Neural cell (in vitro differentiated cells): ENCODE measurements around the gene CPEB3. TPM values are rescaled to one million over a fixed set of nuclear protein-coding genes. Genes with fewer than 3 reads are reported as not detected.
"Not testable (repeated sequence)": the region's sequence is repeated elsewhere in the genome, so short reads cannot be mapped to it uniquely, and the experiment has no call there.

Source experiments
- H2AFZ ChIP-seq: fragments of 200-600, 300-800 bp; sonication (generic), shearing (Covaris generic); 2 replicates; pipeline ENCODE4 v1.6.0; 2014; ENCODE audit warnings: low read depth, mild to moderate bottlenecking, antibody characterized with exemption, low read length, moderate library complexity
- H3F3A ChIP-seq: fragments of 200-600 bp; shearing (Covaris generic); 2 replicates; pipeline ENCODE4 v1.6.1; 2016; ENCODE audit warnings: mild to moderate bottlenecking, moderate library complexity, mixed read lengths, antibody characterized with exemption, low read length; ENCODE audit not compliant: insufficient read depth, poor library complexity, severe bottlenecking
- H3K27ac ChIP-seq: fragments of 200-600, 300-800 bp; sonication (generic), shearing (Covaris generic); 2 replicates; pipeline ENCODE4 v1.5.1; 2014; ENCODE audit warnings: mild to moderate bottlenecking, low read length, moderate library complexity
- H3K27me3 ChIP-seq: fragments of 300-800, 200-600 bp; sonication (generic), shearing (Covaris generic); 2 replicates; pipeline ENCODE4 v1.6.0; 2014; ENCODE audit warnings: mild to moderate bottlenecking, low read depth, low read length, moderate library complexity; ENCODE audit not compliant: insufficient read depth
- H3K36me3 ChIP-seq: fragments of 300-800, 200-600 bp; sonication (generic), shearing (Covaris generic); 2 replicates; pipeline ENCODE4 v1.5.1; 2014; ENCODE audit warnings: mild to moderate bottlenecking, antibody characterized with exemption, low read length, moderate library complexity; ENCODE audit not compliant: insufficient read depth
- H3K4me2 ChIP-seq: fragments of 300-800, 200-600 bp; sonication (generic), shearing (Covaris generic); 2 replicates; pipeline ENCODE4 v1.6.0; 2014; ENCODE audit warnings: mild to moderate bottlenecking, low read length
- H3K4me3 ChIP-seq: fragments of 300-800, 200-600 bp; sonication (generic), shearing (Covaris generic); 2 replicates; pipeline ENCODE4 v1.5.1; 2014; ENCODE audit warnings: mild to moderate bottlenecking, low read length, moderate library complexity
- H3K79me2 ChIP-seq: fragments of 200-600 bp; shearing (Covaris generic); replicated peaks from 2 replicates; pipeline ENCODE4 v1.6.0; 2014; ENCODE audit warnings: mild to moderate bottlenecking, low read length, moderate library complexity; ENCODE audit not compliant: insufficient read depth
- H3K9ac ChIP-seq: fragments of 300-800, 200-600 bp; sonication (generic), shearing (Covaris generic); 2 replicates; pipeline ENCODE4 v1.6.1; 2016; ENCODE audit warnings: mild to moderate bottlenecking, low read length, mixed read lengths
- H3K9me2 ChIP-seq: fragments of 200-600 bp; shearing (Covaris generic); 2 replicates; pipeline ENCODE4 v1.6.1; 2016; ENCODE audit warnings: mild to moderate bottlenecking, low read length, mixed read lengths; ENCODE audit not compliant: insufficient read depth
- H3K9me3 ChIP-seq: fragments of 200-600, 300-800 bp; sonication (generic), shearing (Covaris generic); 2 replicates; pipeline ENCODE4 v1.6.1; 2016; ENCODE audit warnings: mild to moderate bottlenecking, mixed run types, low read length, moderate library complexity, mixed read lengths
- H4K20me1 ChIP-seq: fragments of 200-600 bp; shearing (Covaris generic); 2 replicates; pipeline ENCODE4 v1.6.1; 2016; ENCODE audit warnings: mild to moderate bottlenecking, mixed run types; ENCODE audit not compliant: insufficient read depth
- CTCF ChIP-seq: fragments of 450-650 bp; IDR thresholded peaks from 2 replicates; pipeline ENCODE4 v1.5.1; 2014; ENCODE audit warnings: antibody characterized with exemption, mild to moderate bottlenecking, moderate library complexity; ENCODE audit not compliant: poor library complexity, severe bottlenecking
- EP300 ChIP-seq: fragments of 450-650 bp; conservative IDR thresholded peaks from 2 replicates; pipeline ENCODE4 v1.6.1; 2014; ENCODE audit warnings: antibody characterized with exemption, mild to moderate bottlenecking, moderate library complexity; ENCODE audit not compliant: poor library complexity, severe bottlenecking
- EZH2 ChIP-seq: fragments of 200-600, 300-800 bp; shearing (Covaris generic), sonication (generic); IDR thresholded peaks from 2 replicates; pipeline ENCODE4 v1.6.1; 2014; ENCODE audit warnings: antibody characterized with exemption, low read length, borderline replicate concordance, mild to moderate bottlenecking; ENCODE audit not compliant: insufficient read depth, poor library complexity, severe bottlenecking
- MXI1 ChIP-seq: fragments of 450-650 bp; conservative IDR thresholded peaks from 2 replicates; pipeline ENCODE4 v1.6.1; 2014; ENCODE audit warnings: antibody characterized with exemption, mild to moderate bottlenecking; ENCODE audit not compliant: poor library complexity, severe bottlenecking
- POLR2AphosphoS5 ChIP-seq: IDR thresholded peaks from 2 replicates; pipeline ENCODE4 v1.6.1; 2012
- RAD21 ChIP-seq: fragments of 450-650 bp; conservative IDR thresholded peaks from 2 replicates; pipeline ENCODE4 v1.6.1; 2014; ENCODE audit warnings: antibody characterized with exemption, mild to moderate bottlenecking, moderate library complexity
- REST ChIP-seq: IDR thresholded peaks from 2 replicates; pipeline ENCODE4 v1.6.1; 2012; ENCODE audit warnings: borderline replicate concordance
- SMC3 ChIP-seq: fragments of 450-650 bp; conservative IDR thresholded peaks from 2 replicates; pipeline ENCODE4 v1.6.1; 2014; ENCODE audit warnings: antibody characterized with exemption, mild to moderate bottlenecking, moderate library complexity; ENCODE audit not compliant: poor library complexity
- TAF1 ChIP-seq: IDR thresholded peaks from 2 replicates; pipeline ENCODE4 v1.6.1; 2012; ENCODE audit warnings: low read depth
- polyA plus RNA-seq: library from polyadenylated mRNA; depleted of rRNA; stranded (reverse); fragments of >200 nt; gene quantifications from 2 replicates; pipeline ENCODE4 v1.2.3, GENCODE V29; 2014

CPEB3 gene
- polyA plus RNA-seq, 1 donor from 2014 or later = 20.0 TPM

- H3K9me2 ChIP-seq = no peaks in the 10 kb centered on the region
- H3K36me3 ChIP-seq = no peaks in the 10 kb centered on the region
- no peak overlapping the region for H3K27ac ChIP-seq
- H3K4me3 ChIP-seq = no peak overlapping the region
- no peaks in the 10 kb centered on the region for H4K20me1 ChIP-seq
- H3K9ac ChIP-seq = no peak overlapping the region
- no peaks in the 10 kb centered on the region for H3K9me3 ChIP-seq
- H2AFZ ChIP-seq = no peak overlapping the region
- H3K4me2 ChIP-seq = no peak overlapping the region
- H3K79me2 ChIP-seq = no peaks in the 10 kb centered on the region
- H3F3A ChIP-seq = no peaks in the 10 kb centered on the region
- no peaks in the 10 kb centered on the region for H3K27me3 ChIP-seq
- TF ChIP-seq CTCF (no peak), EP300 (no peak), RAD21 (no peak)
These were observed 251.9 kb downstream of the CPEB3 start for GRCh38 chr10:92038949-92039348.

GRCh38 chr10:92033070-92033469 lies 257.8 kb downstream of the CPEB3 start:
- H3F3A ChIP-seq, H3K9ac ChIP-seq, H3K27me3 ChIP-seq, H3K79me2 ChIP-seq, H3K36me3 ChIP-seq, H3K4me2 ChIP-seq, H3K9me3 ChIP-seq, H2AFZ ChIP-seq, H4K20me1 ChIP-seq, H3K27ac ChIP-seq, H3K4me3 ChIP-seq, H3K9me2 ChIP-seq: not testable (repeated sequence)

GRCh38 chr10:92031580-92031979 lies 259.3 kb downstream of the CPEB3 start:
- no peaks in the 10 kb centered on the region for H3K9me3 ChIP-seq
- no peak overlapping the region for H3K9ac ChIP-seq
- no peak overlapping the region for H3K4me3 ChIP-seq
- no peaks in the 10 kb centered on the region for H3K36me3 ChIP-seq
- no peaks in the 10 kb centered on the region for H3K27me3 ChIP-seq
- no peaks in the 10 kb centered on the region for H3K79me2 ChIP-seq
- H4K20me1 ChIP-seq = no peaks in the 10 kb centered on the region
- H3K4me2 ChIP-seq = no peak overlapping the region
- H2AFZ ChIP-seq = no peak overlapping the region
- no peak overlapping the region for H3K27ac ChIP-seq
- no peak for TF ChIP-seq RAD21
- TF ChIP-seq CTCF = no peak
- no peak for TF ChIP-seq MXI1
- no peak for TF ChIP-seq TAF1
- TF ChIP-seq POLR2AphosphoS5 = no peak
- no peak for TF ChIP-seq EP300
- TF ChIP-seq REST = no peak
- TF ChIP-seq EZH2 = no peak
- no peak for TF ChIP-seq SMC3
- H3F3A ChIP-seq = no peaks in the 10 kb centered on the region
- H3K9me2 ChIP-seq = no peaks in the 10 kb centered on the region
